Endothelial cell of umbilical vein (primary cell): ENCODE results near the gene TUBGCP2. TPM values are rescaled to one million over a fixed set of nuclear protein-coding genes. Genes with fewer than 3 reads are reported as not detected.

Experiments used
- BruUV-seq: library from RNA; stranded (reverse); fragments of 400-500 nt; replicated peaks from 2 replicates; lab custom pipeline; 2021; lab: Mats Ljungman, UMichigan
- CTCF ChIA-PET: fragments of 300-600, 350-600 bp; sonication (Branson Sonifier 250); formaldehyde crosslinking; loops from one replicate; lab custom pipeline; 2021; ENCODE audit warnings: antibody characterized with exemption, inconsistent platforms; lab: Charles Lee
- POLR2A ChIA-PET: fragments of 300-600, 350-600 bp; sonication (Branson Sonifier 250); formaldehyde crosslinking; loops from one replicate; lab custom pipeline; 2021; ENCODE audit warnings: antibody characterized with exemption, inconsistent platforms; lab: Charles Lee
- DNase-seq: peaks from one replicate; pipeline ENCODE4 v3.0.0-alpha.2; 2011; ENCODE audit warnings: low read depth, low spot score
- FAIRE-seq: peaks from 2 replicates; lab custom pipeline; 2011; peaks lifted over from hg19 to GRCh38; lab: Jason Lieb, UNC
- H2AFZ ChIP-seq: 2 replicates; pipeline ENCODE4 v1.6.0; 2012; ENCODE audit warnings: low read depth, low read length, control low read depth, inconsistent platforms
- H3K27ac ChIP-seq: 2 replicates; pipeline ENCODE4 v1.5.1; 2011; ENCODE audit warnings: low read depth, mild to moderate bottlenecking, control low read depth, low read length, moderate library complexity; ENCODE audit not compliant: insufficient read depth
- H3K27me3 ChIP-seq, 2 experiments: 2 replicates each; pipeline versions ENCODE4 v1.6.0 to v1.6.1; 2011; ENCODE audit warnings: low read length in 2 of 2, mixed read lengths in 1 of 2; ENCODE audit not compliant: control insufficient read depth in 2 of 2, insufficient read depth in 2 of 2
- H3K36me3 ChIP-seq, 2 experiments: 2 replicates in 1 of 2; 3 replicates in 1 of 2; pipeline ENCODE4 v1.5.1; 2011; ENCODE audit warnings: low read length in 2 of 2, mild to moderate bottlenecking in 1 of 2, moderate library complexity in 1 of 2; ENCODE audit not compliant: control insufficient read depth in 2 of 2, insufficient read depth in 2 of 2; ENCODE audit errors: extremely low read depth in 1 of 2
- H3K4me1 ChIP-seq: 3 replicates; pipeline ENCODE4 v1.5.1; 2011; ENCODE audit warnings: mild to moderate bottlenecking, low read length; ENCODE audit not compliant: control insufficient read depth, insufficient read depth; ENCODE audit errors: extremely low read depth
- H3K4me2 ChIP-seq: 2 replicates; pipeline ENCODE4 v1.6.1; 2011; ENCODE audit warnings: low read length, control low read depth, mixed read lengths; ENCODE audit not compliant: insufficient read depth
- H3K4me3 ChIP-seq, 3 experiments: fragments of 200-600 bp in 1 of 3; sonication (generic), shearing (Covaris generic) in 1 of 3; replicated peaks in 1 of 3; 2 replicates each; pipeline ENCODE4 v1.5.1; 2011 to 2016; ENCODE audit warnings: control low read depth in 3 of 3, low read length in 3 of 3, mild to moderate bottlenecking in 2 of 3, inconsistent platforms in 1 of 3, low read depth in 1 of 3, moderate library complexity in 1 of 3; ENCODE audit not compliant: insufficient read depth in 1 of 3
- H3K79me2 ChIP-seq: 2 replicates; pipeline ENCODE4 v1.6.0; 2012; ENCODE audit warnings: low read length, inconsistent platforms; ENCODE audit not compliant: control insufficient read depth, insufficient read depth
- H3K9ac ChIP-seq: replicated peaks from 2 replicates; pipeline ENCODE3; 2011; ENCODE audit warnings: low read length, control low read depth; ENCODE audit not compliant: insufficient read depth; ENCODE audit errors: extremely low read depth
- H3K9me1 ChIP-seq: replicated peaks from 3 replicates; pipeline ENCODE4 v1.6.0; 2011; ENCODE audit warnings: mild to moderate bottlenecking, low read length; ENCODE audit not compliant: control insufficient read depth, insufficient read depth; ENCODE audit errors: extremely low read depth
- H3K9me3 ChIP-seq: replicated peaks from 2 replicates; pipeline ENCODE4 v1.5.1; 2012; ENCODE audit warnings: low read length, inconsistent platforms; ENCODE audit not compliant: control insufficient read depth, insufficient read depth
- H4K20me1 ChIP-seq: replicated peaks from 2 replicates; pipeline ENCODE3; 2011; ENCODE audit warnings: mild to moderate bottlenecking, low read length; ENCODE audit not compliant: control insufficient read depth, insufficient read depth; ENCODE audit errors: extremely low read depth
- CTCF ChIP-seq, 2 donors: IDR thresholded peaks; 1 replicate in 1 of 2; 2 replicates in 1 of 2; pipeline ENCODE4 v1.5.1; 2011; ENCODE audit warnings: low read length in 2 of 2, mild to moderate bottlenecking in 2 of 2, moderate library complexity in 2 of 2, control low read depth in 1 of 2, inconsistent platforms in 1 of 2, low read depth in 1 of 2; ENCODE audit not compliant: insufficient read depth in 1 of 2; ENCODE audit errors: extremely low read depth in 1 of 2
- EZH2 ChIP-seq: IDR thresholded peaks from 2 replicates; pipeline ENCODE4 v1.6.1; 2012; ENCODE audit warnings: borderline replicate concordance, low read depth, mild to moderate bottlenecking, moderate library complexity, low read length, inconsistent platforms; ENCODE audit not compliant: severe bottlenecking
- FOS ChIP-seq: IDR thresholded peaks from 2 replicates; pipeline ENCODE4 v1.6.1; 2011; ENCODE audit warnings: mild to moderate bottlenecking, low read length, moderate library complexity, borderline replicate concordance; ENCODE audit not compliant: insufficient read depth
- GATA2 ChIP-seq: IDR thresholded peaks from 2 replicates; pipeline ENCODE4 v1.7.0; 2011; ENCODE audit warnings: low read depth, mild to moderate bottlenecking, moderate library complexity, mixed read lengths, low read length; ENCODE audit not compliant: insufficient read length, insufficient read depth
- JUN ChIP-seq: IDR thresholded peaks from 2 replicates; pipeline ENCODE4 v1.6.1; 2011; ENCODE audit warnings: borderline replicate concordance, low read depth; ENCODE audit not compliant: insufficient read length, insufficient read depth
- MAX ChIP-seq: IDR thresholded peaks from 2 replicates; pipeline ENCODE4 v1.6.1; 2011; ENCODE audit not compliant: insufficient read depth, insufficient read length
- MYC ChIP-seq: IDR thresholded peaks from one replicate; pipeline ENCODE4 v1.6.1; 2011; ENCODE audit warnings: mild to moderate bottlenecking, low read depth, low read length
- POLR2A ChIP-seq: IDR thresholded peaks from 2 replicates; pipeline ENCODE4 v1.6.1; 2012; ENCODE audit warnings: low read depth, mild to moderate bottlenecking, control low read depth, low read length
- POLR2AphosphoS5 ChIP-seq: IDR thresholded peaks from 2 replicates; pipeline ENCODE4 v1.6.1; 2012; ENCODE audit warnings: low read depth, mild to moderate bottlenecking, control low read depth, low read length, moderate library complexity; ENCODE audit not compliant: insufficient read depth
- dilution Hi-C: fragments of 300-500 bp; cut with MboI; formaldehyde crosslinking; loops from one replicate; pipeline ENCODE4 v1.15.0; 2019; ENCODE audit warnings: low sequenced_read_pairs; ENCODE audit not compliant: extremely low pct_ligation_motif_present
- intact Hi-C: fragments of 100-400 bp; cut with micrococcal nuclease; formaldehyde crosslinking; loops from one replicate; pipeline ENCODE4 v1.10.0; 2022
- polyA plus RNA-seq, 4 experiments: library from polyadenylated mRNA; depleted of rRNA in 3 of 4; stranded (reverse) in 3 of 4; unstranded in 1 of 4; fragments of >200 nt; gene quantifications; 2 replicates each; pipeline versions ENCODE4 v1.2.1 to v1.2.3, GENCODE V29; 2011 to 2012; ENCODE audit warnings: missing spikeins in 1 of 4
- total RNA-seq: library from RNA; stranded (reverse); gene quantifications from 2 replicates; pipeline ENCODE4 v1.2.3, GENCODE V29; 2021

TUBGCP2 gene
- total and polyA plus RNA-seq, 2 donors (not counting 3 experiments of a cell fraction or from before 2014, with no cell fraction given) = 37.1 to 53.1 TPM

- ChIA-PET CTCF (interaction anchor here (1.0 kb wide), 1 partner anchor 13 kb away, joined by 4 read pairs; no protein-coding TSS in a partner anchor), POLR2A (no interaction called here)
- peaks cover 4 to 6% of the 10 kb centered on the region in 2 experiments for H3K27me3 ChIP-seq
- TF ChIP-seq MAX = no peak
- no peak for TF ChIP-seq POLR2AphosphoS5
- TF ChIP-seq EZH2 = no peak
- no peak for TF ChIP-seq CTCF (IDR thresholded peaks at IDR 0.05; ENCODE audit: extremely low read depth in 1 of 2, insufficient read depth in 1 of 2, low read depth in 1 of 2, low read length in 2 of 2)
- TF ChIP-seq JUN = no peak
- TF ChIP-seq POLR2A = no peak
- TF ChIP-seq MYC = no peak
- no peak for TF ChIP-seq FOS
- TF ChIP-seq GATA2 = no peak
- no peak for DNase-seq
- no peak overlapping the region for H3K4me3 ChIP-seq
- H4K20me1 ChIP-seq = no peaks in the 10 kb centered on the region
- H3K9ac ChIP-seq = no peak overlapping the region
- dilution Hi-C loops = no loop called here
- no TSS peak for BruUV-seq
- H2AFZ ChIP-seq = no peak overlapping the region
- H3K4me2 ChIP-seq = no peak overlapping the region
- H3K79me2 ChIP-seq = no peaks in the 10 kb centered on the region
- no peaks in the 10 kb centered on the region for H3K9me3 ChIP-seq
- FAIRE-seq = no peak
- peaks cover 4 to 37% of the 10 kb centered on the region in 2 experiments for H3K36me3 ChIP-seq
- no peaks in the 10 kb centered on the region for H3K9me1 ChIP-seq
- no peaks in the 10 kb centered on the region for H3K4me1 ChIP-seq
- H3K27ac ChIP-seq = no peak overlapping the region
- intact Hi-C loops = no loop called here
Observed at GRCh38 chr10:133281084-133281483, 27.6 kb downstream of the TUBGCP2 start.
